GM04504 (cell line): ENCODE measurements around the gene TM9SF4.

Source experiments
- DNase-seq: peaks from one replicate; pipeline ENCODE4 v3.0.0-alpha.2; 2012; ENCODE audit warnings: low read depth

The TM9SF4 gene

GRCh38 chr20:32128167-32128566 is 18.7 kb downstream of the TM9SF4 start:
- DNase-seq = no peak

- no peak for DNase-seq
These were observed 20.3 kb downstream of the TM9SF4 start for GRCh38 chr20:32129863-32130262.

GRCh38 chr20:32130352-32130751 is 20.8 kb downstream of the TM9SF4 start:
- DNase-seq = no peak

GRCh38 chr20:32130965-32131364 is 21.5 kb downstream of the TM9SF4 start:
- no peak for DNase-seq

GRCh38 chr20:32132911-32133549 is 23.5 kb downstream of the TM9SF4 start:
- DNase-seq = no peak

- no peak for DNase-seq
These were observed 24.5 kb downstream of the TM9SF4 start for GRCh38 chr20:32134026-32134425.

- no peak for DNase-seq
These were observed 26.5 kb downstream of the TM9SF4 start for GRCh38 chr20:32135983-32136515.

- DNase-seq = no peak
These were observed 29.4 kb downstream of the TM9SF4 start for GRCh38 chr20:32138921-32139320.

GRCh38 chr20:32139947-32140346 is 30.4 kb downstream of the TM9SF4 start:
- no peak for DNase-seq

- DNase-seq = no peak
These were observed 31.1 kb downstream of the TM9SF4 start for GRCh38 chr20:32140603-32141002.

GRCh38 chr20:32141465-32141980 is 32.0 kb downstream of the TM9SF4 start:
- no peak for DNase-seq

GRCh38 chr20:32142088-32142487 is 32.6 kb downstream of the TM9SF4 start:
- DNase-seq = no peak

GRCh38 chr20:32142991-32143390 is 33.5 kb downstream of the TM9SF4 start:
- no peak for DNase-seq

GRCh38 chr20:32144898-32145662 is 35.6 kb downstream of the TM9SF4 start:
- DNase-seq = no peak

- no peak for DNase-seq
These were observed 40.2 kb downstream of the TM9SF4 start for GRCh38 chr20:32149566-32150170.

- DNase-seq = no peak
These were observed 40.9 kb downstream of the TM9SF4 start for GRCh38 chr20:32150291-32150848.

GRCh38 chr20:32152421-32153155 is 43.1 kb downstream of the TM9SF4 start:
- no peak for DNase-seq

GRCh38 chr20:32153156-32153665 is 43.7 kb downstream of the TM9SF4 start:
- no peak for DNase-seq

GRCh38 chr20:32153771-32154170 is 44.3 kb downstream of the TM9SF4 start:
- DNase-seq = no peak

- DNase-seq = peak; percentile 79
These were observed 45.8 kb downstream of the TM9SF4 start for GRCh38 chr20:32155017-32155981.
